Activated CD4-positive, alpha-beta T cell treated with anti-CD3 and anti-CD28 coated beads for 48 hours (primary cell): ENCODE measurements around the gene CORO2A.
"Not testable (repeated sequence)": the region's sequence is repeated elsewhere in the genome, so short reads cannot be mapped to it uniquely, and the experiment has no call there.

Experiments used
- DNase-seq: peaks from one replicate; pipeline ENCODE4 v3.0.0-alpha.2; 2020

Gene CORO2A

GRCh38 chr9:98189412-98189811 lies 3.0 kb downstream of the CORO2A start:
- no peak for DNase-seq

- DNase-seq: no peak
Observed at GRCh38 chr9:98187926-98188325, 4.5 kb downstream of the CORO2A start.

DNA sequence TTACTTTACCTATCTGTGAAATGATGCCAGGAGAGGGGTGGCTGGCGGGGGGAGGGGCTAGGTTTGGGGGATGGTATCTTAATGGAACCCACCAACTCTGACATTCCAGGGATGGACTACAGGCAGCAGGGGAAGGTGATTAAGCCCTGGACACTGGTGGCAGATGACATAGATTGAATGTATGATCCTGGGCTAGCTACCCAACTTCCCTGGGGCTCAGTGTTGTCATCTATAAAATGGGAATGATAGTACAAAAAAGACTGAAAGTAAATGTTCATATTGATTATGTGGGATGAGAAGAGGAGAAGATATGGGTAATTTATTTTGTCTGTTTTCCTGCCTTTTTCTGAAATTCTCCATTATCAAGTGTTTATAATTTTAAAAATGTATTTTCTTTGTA lies 6.2 kb downstream of the CORO2A start:
- DNase-seq: no peak

DNA sequence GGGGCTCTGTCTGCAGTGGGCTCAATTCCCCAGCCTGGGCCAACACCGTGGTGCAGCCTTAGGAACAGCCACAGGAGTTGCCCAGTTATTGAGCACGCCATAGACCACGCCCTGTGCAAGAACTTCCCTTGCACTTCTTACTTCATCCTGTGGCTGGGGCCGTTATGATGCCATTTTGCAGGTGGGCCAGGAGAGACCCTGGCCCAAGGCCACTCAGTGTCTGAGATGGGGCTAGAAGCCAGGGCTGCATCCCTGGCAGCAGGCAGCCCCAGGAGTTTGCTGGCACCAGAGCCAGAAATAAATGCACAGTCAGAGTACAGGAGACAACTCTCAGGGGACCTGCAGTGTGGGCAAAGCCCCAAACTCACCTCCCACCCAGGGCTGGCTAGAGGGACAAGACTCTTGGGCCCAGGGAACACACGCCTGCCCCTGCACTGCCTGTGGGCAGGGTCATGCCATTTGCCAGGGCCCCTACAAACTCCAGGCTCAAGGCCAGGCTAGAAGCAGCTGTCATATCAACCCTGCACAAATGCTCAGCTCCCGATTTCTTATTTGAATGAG lies 6.7 kb downstream of the CORO2A start:
- DNase-seq: no peak

GRCh38 chr9:98185021-98185567 lies 7.3 kb downstream of the CORO2A start:
- DNase-seq: no peak

GRCh38 chr9:98184326-98184725 lies 8.1 kb downstream of the CORO2A start:
- DNase-seq: no peak

DNA sequence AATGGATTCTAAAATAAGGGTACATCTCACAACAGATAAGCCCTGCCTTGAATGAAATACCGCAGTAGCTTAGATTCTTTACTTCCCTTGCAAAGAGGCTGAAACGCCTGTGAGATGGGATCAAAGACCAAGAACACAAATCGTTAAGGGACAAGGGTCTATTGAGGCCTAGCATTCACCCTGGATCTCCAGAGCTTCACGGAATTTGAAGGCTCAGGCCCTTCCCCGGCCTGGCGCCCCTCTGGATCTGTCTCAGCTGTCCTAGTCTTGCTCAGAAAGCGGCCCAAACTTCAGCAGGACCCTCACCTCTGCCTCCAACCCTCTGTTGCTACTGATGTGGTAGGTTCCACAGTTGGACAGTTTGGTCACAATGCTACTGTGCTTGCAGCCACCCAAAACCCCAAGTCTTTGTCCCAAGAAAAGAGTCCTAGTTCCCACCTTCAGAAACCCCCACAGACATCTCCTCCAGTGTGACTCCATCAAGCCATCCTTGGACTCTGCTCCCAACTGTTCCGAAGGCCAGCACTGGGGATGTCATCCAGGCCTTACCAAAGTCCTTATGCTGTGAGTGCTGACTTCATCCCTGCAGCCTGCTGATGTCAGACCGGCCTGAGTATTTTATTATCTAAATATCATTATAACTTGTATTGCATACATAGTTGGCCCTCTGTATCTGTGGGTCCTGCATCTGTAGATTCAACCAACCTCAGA lies 9.4 kb downstream of the CORO2A start:
- DNase-seq: no peak

- DNase-seq: no peak
Observed at GRCh38 chr9:98182069-98182820, 10.2 kb downstream of the CORO2A start.

DNA sequence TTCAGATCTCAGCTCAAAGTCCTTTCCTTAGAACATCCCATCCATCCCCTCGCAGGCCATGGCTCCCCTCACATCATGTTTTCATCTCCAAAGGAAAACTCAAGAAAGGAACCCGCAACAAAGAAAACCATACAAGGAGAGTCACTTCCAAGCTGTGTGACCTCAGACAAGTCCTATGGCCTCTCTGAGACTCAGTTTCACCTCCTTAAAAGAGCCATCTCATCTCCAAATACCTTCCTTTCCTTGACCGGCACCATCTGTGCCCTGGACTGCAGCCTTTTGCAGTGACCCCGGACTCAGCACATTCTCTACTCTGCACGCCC lies 10.7 kb downstream of the CORO2A start:
- no peak for DNase-seq

DNA sequence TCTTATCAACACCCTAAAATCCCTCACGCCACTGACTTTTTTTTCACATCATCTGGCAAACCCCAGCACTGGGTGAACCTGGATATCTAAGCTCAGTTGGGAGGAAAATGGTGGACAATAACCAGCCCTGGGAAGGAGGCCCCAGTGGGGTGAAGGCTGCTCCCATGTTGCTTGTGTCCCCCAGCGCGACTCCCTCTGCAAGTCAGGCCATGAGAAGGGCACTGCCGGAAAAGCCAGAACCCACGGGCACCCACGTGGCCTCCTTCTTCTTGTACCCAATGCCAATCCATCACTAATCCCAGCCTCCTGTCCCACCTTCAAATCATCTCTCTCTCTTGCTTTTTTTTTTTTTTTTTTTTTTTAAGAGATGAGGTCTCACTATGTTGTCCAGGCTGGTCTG lies 11.4 kb downstream of the CORO2A start:
- DNase-seq: no peak

DNA sequence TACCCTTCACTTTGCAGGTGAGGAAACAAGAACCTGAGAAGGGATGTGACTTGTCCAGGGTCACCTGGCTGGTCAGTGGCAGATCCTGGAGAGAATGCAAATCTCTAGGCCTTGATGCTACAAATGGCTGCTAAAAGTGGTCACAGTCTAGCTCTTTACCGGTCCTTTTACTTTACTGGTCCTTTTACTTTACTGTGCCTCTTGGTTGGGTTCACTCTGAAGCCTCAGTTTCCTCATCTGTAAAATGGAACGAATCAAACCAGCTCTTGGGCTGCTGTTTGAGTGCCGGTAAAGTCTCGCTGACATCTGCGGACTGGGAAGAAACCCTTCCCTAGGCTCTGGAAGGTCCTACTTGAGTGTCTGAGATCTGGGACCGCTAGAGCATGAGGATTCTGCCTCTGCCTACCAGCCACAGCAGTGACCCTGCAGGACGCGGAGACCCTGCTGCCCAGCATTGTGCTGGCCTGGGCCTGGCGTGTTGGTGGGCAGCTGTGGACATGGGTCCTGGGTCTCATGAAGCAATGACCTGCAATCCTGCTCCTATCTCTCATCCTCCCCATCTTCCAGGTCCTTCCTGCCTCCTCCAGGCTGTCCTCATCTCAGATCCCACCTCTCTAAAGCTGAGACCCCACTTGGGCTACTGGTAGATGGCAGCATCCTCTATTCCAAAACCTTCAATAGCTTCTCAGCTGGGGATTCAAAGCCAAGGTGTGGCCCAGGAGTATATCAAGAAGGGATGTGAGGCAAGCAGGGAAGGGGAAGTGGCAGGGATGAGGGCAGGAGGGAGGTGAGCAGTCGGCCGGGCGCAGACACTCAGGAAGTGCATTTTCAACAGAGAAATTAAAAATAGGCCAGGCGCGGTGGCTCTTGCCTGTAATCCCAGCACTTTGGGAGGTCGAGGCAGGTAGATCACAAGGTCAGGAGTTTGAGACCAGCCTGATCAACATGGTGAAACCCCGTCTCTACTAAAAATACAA lies 13.3 kb downstream of the CORO2A start:
- no peak for DNase-seq

- no peak for DNase-seq
Observed at GRCh38 chr9:98176391-98177259, 15.8 kb downstream of the CORO2A start.

DNA sequence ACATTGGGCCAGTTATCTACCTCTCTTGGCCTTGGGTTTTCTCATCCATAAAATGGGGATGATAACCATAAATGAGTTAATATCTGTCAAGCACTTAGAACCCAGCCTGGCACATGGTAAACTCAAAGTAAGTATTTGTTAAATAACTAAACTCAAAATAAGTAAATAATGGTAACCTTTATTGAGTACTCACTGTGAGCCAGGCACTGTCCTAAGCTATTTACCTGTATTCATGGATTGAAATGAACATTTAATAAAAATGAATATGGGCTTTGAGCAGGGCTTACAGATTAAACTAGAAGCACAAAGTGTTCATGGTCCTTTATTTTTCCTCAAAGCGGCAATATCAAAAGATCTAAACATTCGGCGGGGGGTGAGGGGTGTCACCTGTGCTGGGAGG lies 16.7 kb downstream of the CORO2A start:
- DNase-seq: no peak

- DNase-seq: no peak
Observed at GRCh38 chr9:98175028-98175569, 17.3 kb downstream of the CORO2A start.

- DNase-seq: not testable (repeated sequence)
Observed at GRCh38 chr9:98174502-98174918, 17.9 kb downstream of the CORO2A start.

- DNase-seq: no peak
Observed at GRCh38 chr9:98173181-98173580, 19.3 kb downstream of the CORO2A start.

- no peak for DNase-seq
Observed at GRCh38 chr9:98172604-98173003, 19.8 kb downstream of the CORO2A start.

DNA sequence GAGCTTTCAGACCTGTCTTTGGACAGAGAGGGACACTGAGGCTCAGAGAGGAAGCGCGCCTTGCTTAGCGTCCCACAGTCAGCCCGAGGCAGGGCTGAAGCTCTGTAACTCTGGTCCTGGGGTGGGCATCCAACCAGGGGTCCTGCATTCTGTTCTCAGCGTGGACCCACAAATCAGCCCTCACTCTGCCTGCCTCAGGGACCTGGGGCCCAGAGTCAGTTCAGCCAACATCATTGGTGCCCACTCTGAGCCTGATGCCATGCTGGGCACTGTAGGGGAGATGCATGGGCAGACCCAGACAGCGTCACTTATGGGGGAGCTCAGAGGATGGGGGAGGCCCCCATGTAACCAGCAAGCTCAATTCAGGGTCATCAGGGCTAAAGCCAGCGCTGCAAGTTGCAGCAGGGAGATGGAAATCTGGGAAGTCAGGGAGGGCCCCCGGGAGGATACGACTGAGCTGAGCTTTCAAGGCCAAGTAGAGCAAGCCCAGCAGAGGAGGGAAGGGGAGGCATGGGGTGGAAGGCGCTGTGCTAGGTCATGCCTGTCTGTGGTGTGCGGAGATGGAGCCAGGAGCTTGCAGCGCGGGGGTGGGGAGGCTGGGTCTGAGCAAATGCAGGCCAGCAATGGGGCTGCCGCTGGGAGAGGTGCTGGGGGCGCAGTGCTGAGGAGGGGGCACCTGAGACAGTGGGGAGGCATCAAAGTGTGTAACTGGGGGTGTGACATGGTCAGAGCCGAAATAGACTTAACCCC lies 21.1 kb downstream of the CORO2A start:
- no peak for DNase-seq

DNA sequence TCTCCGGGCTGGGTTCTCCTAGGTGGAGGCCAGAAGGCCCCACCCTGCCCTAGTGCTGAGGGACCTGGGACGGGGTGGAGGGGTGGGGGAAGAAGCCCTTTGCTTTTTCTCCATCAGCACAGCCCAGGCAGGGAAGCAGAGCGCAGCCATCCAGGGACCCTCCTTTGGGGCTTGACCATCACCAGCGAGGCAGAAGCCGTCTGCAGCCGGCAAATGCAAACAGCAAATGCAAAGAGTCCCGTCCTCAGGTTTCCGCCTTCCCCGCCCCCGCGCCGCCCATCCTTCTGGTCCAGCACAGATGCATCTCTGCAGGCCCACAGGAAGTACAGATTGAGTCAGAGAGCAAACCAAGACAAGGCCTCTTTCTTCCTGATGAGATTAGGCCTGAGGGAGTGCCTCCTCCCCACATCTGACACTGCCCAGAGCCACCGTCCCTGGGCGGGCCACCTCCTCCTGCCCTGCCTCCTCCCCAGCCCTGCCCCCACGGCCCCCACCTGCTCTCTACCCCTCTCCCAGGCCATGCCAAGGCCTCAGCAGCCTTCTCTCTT lies 23.4 kb downstream of the CORO2A start:
- peak; percentile 40 for DNase-seq

DNA sequence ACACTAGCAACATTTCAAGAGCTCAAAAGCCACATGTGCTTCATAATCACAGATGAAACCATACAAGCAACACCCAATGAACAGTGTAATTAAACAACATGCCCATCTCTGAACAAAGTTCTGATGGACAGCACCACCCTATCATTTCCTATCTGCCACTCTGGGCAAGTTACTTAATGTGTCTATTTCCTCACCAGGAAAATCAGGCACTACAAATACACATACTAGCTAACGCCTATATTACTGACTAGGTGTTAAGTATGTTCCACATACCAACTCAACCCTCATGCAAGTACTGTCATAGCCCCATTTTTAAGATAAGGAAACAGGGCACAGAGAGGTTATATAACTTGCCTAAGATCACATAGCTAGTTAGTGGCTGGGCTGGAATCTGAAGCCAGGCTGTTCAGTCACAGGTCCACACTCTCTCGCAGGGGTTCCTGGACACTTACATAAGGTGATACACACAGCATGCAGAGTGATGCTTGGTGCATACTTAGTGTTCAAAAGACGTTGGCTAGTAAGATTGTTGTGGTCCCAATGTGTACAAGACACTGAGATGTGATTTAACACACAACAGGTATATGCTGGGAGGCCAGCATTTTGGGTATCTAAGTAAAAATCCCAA lies 24.2 kb downstream of the CORO2A start:
- no peak for DNase-seq
